Fibroblast of skin of abdomen (primary cell): ENCODE results near the gene MYO1B.

Experiments used
- DNase-seq: peaks from one replicate; pipeline ENCODE4 v3.0.0-alpha.2; 2013

The MYO1B gene

DNA sequence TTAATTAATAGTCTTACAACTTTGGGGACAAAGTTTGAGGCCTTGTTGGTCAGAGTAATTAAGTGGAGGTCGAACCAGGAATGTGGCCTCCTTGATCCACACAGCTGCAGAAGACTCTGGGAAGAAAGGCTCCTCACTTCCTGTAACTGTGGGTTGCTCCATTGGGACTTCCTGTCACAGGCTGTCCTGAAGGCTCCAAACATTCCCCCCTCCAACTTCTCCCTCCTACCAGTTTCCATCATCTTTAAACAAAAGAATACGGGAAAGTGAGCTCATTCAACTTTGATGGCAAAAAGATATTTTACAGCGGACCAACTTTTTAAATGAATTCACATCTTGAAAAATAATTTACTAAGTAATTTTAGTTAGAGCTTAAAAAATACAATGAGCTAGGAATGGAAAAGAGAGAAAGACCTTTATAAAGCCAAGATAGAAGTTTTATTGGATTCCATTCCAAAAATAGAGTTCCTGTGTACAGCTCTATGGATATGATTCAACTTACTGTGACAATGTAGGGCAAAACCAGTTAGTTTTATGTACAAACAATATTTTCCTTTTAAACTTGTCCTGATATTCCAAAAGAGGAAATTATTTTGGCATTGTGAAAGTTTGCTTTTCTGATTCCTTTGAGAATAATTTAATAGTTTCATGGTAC is 220.7 kb downstream of the MYO1B start:
- no peak for DNase-seq

DNA sequence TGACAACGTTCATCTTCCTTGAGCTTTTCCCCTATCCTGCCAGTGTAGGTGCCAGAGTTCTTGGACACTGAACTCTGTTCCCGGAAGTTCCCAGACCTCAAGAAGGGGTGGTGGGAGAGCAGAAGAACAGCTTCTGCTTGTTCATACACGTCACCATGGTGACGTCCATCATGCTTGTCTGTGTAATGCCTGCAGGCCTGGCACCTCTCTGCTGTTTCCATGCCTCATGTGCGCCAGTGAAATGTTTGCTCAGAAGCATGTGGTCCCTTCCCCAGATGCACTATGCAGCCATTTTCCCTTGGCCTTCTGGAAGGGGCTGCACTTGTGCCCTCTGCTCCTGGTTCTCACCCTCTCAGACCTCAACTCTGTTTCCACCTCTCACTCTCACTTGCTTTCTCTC is 221.9 kb downstream of the MYO1B start:
- no peak for DNase-seq

DNA sequence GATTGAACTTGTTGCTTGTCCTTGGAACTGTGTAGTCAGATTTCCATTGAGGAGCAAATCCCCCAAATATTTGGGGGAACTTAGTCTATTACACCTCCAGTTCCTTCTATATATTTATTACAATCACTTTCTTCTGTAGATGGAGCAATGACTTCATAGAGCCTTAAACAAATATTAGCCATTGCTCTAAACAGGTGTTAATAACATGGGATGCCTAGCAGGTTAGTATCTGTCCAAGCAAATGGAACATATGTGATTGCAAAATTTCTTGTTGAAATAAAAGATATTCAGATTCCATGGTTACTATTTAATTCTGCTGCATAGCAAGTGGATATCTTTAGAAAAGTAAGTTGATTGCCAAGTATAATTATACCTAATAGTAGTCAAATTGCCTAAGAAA is 225.1 kb downstream of the MYO1B start:
- DNase-seq, result no peak

DNA sequence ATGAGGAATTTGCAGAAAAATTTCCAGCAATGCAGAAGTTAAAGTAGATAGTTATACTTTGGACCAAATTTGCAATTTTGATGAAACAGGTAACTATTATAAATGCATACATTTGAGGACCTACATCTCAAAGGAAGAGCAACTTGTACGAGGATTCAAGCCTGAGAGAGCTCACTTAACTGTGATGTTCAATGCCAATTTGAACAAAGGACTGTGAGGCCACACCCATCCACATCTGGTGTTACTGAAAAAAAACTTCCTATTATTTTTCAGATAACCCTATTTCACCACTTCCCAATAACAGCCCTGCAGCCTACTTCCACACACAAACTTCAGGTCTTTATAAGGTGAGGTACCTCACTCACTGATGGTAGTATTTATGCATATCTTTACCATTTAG is 229.3 kb downstream of the MYO1B start:
- DNase-seq, result no peak
